ENCODE measurements around the gene NEU2. TPM values are rescaled to one million over a fixed set of nuclear protein-coding genes. Genes with fewer than 3 reads are reported as not detected.

Gene NEU2
- total and polyA plus RNA-seq, 4 donors: not detected

DNA sequence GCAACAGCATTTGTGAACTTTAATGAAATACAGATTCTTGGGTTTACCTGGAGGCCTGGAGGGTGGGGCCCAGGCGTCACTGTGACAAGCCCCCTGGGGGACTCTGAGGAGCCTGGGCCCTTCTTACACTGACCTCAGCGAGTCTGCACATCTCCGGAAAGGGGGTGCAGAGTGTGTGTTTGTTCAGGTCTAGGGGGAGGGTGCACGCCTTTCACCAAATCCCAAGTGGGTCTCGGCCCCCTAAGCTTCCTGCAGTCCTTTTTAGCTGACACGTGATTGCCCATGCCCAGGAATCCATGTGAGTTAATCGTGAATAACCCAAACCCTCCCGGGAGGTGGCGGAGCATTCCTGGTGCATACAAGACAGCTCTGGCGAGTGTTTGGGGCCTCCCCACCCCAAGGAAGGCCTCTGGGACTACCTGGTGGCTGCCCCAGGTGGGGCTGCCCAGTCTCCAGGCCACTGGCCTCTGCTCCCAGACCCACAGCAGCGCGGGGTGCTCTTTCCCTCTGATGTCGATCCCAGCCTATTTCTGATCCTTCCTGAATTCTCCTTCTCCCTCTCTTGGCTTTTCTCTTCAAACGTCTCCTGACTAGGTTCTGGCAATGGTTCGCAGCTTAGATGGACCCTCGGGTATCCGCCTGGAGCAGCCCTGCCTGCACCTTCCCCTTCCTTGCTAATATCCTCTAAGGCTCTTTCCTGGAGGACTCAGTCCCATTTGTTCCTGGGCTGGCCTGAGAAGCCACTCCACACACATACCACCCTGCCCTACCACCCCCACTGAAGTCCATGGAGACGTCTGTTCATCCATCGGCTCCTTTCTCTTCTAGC, 29.4 kb upstream of the NEU2 start:
- Histone ChIP-seq H3K36me3 (ENCODE audit: control insufficient read depth in 4 of 4, insufficient read depth in 3 of 4, low read depth in 1 of 4, low read length in 3 of 4) (peaks cover 0 to 2% (median 0%) of the 10 kb centered on the region in 4 donors), H3K27ac (ENCODE audit: low read depth in 1 of 2, low read length in 2 of 2) (no peak overlapping the region), H3K9ac (ENCODE audit: low read depth in 1 of 2, low read length in 2 of 2) (no peak overlapping the region), H3K27me3 (ENCODE audit: control insufficient read depth in 4 of 4, insufficient read depth in 4 of 4, low read length in 3 of 4) (no peaks in the 10 kb centered on the region), H3K9me3 (ENCODE audit: control insufficient read depth in 4 of 4, low read length in 3 of 4) (no peaks in the 10 kb centered on the region), H3K4me3 (ENCODE audit: low read depth in 1 of 3, low read length in 3 of 3) (no peak overlapping the region), H3K4me1 (ENCODE audit: control insufficient read depth in 4 of 4, insufficient read depth in 4 of 4, low read length in 3 of 4) (peaks cover 0 to 3% (median 0%) of the 10 kb centered on the region in 4 donors)
- TF ChIP-seq RAD21 (IDR thresholded peaks at IDR 0.05): no peak
- DNase-seq (ENCODE audit: low spot score): peak; percentile 29
- 93% methylated on average over 19 of the region's 19 CpGs for WGBS

- H3K9ac ChIP-seq (ENCODE audit: low read depth in 1 of 2, low read length in 2 of 2): no peak overlapping the region
- peaks cover 0 to 7% (median 0%) of the 10 kb centered on the region in 4 donors for H3K4me1 ChIP-seq (ENCODE audit: control insufficient read depth in 4 of 4, insufficient read depth in 4 of 4, low read length in 3 of 4)
- 91% methylated on average over 9 of the region's 9 CpGs for WGBS
- H3K4me3 ChIP-seq (ENCODE audit: low read depth in 1 of 3, low read length in 3 of 3): no peak overlapping the region
- no peaks in the 10 kb centered on the region for H3K9me3 ChIP-seq (ENCODE audit: control insufficient read depth in 4 of 4, low read length in 3 of 4)
- TF ChIP-seq GABPA (IDR thresholded peaks at IDR 0.05 in 1 of 2, conservative IDR thresholded peaks at IDR 0.05 in 1 of 2) (no peak), EGR1 (IDR thresholded peaks at IDR 0.05; ENCODE audit: low read depth in 2 of 2) (no peak)
- no peak for DNase-seq (ENCODE audit: low spot score)
- H3K27ac ChIP-seq (ENCODE audit: low read depth in 1 of 2, low read length in 2 of 2): no peak overlapping the region
- no peaks in the 10 kb centered on the region for H3K27me3 ChIP-seq (ENCODE audit: control insufficient read depth in 4 of 4, insufficient read depth in 4 of 4, low read length in 3 of 4)
- H3K36me3 ChIP-seq (ENCODE audit: control insufficient read depth in 4 of 4, insufficient read depth in 3 of 4, low read depth in 1 of 4, low read length in 3 of 4): peaks cover 0 to 2% (median 0%) of the 10 kb centered on the region in 4 donors
Observed at GRCh38 chr2:233003658-233004555, 28.6 kb upstream of the NEU2 start.

GRCh38 chr2:233005096-233005495, 27.4 kb upstream of the NEU2 start:
- 95% methylated on average over 6 of the region's 6 CpGs for WGBS
- no peak for DNase-seq (ENCODE audit: low spot score)

More at GRCh38 chr2:233005096-233005495, 27.4 kb upstream of the NEU2 start:
- no peaks in the 10 kb centered on the region for H3K27me3 ChIP-seq (ENCODE audit: control insufficient read depth in 4 of 4, insufficient read depth in 4 of 4, low read length in 3 of 4)
- peaks cover 0 to 7% (median 2%) of the 10 kb centered on the region in 4 donors for H3K4me1 ChIP-seq (ENCODE audit: control insufficient read depth in 4 of 4, insufficient read depth in 4 of 4, low read length in 3 of 4)
- H3K27ac ChIP-seq (ENCODE audit: low read depth in 1 of 2, low read length in 2 of 2): no peak overlapping the region
- no peak overlapping the region for H3K9ac ChIP-seq (ENCODE audit: low read depth in 1 of 2, low read length in 2 of 2)
- H3K4me3 ChIP-seq (ENCODE audit: low read depth in 1 of 3, low read length in 3 of 3): no peak overlapping the region
- TF ChIP-seq EGR1 (IDR thresholded peaks at IDR 0.05; ENCODE audit: low read depth in 2 of 2): no peak
- no peak for TF ChIP-seq JUND (IDR thresholded peaks at IDR 0.05)
- no peak for TF ChIP-seq HNF4G (IDR thresholded peaks at IDR 0.05)
- TF ChIP-seq ZBTB33 (IDR thresholded peaks at IDR 0.05): no peak
- TF ChIP-seq NR2F2 (IDR thresholded peaks at IDR 0.05): no peak
- TF ChIP-seq RAD21 (IDR thresholded peaks at IDR 0.05): no peak
- TF ChIP-seq, protein P1, sequence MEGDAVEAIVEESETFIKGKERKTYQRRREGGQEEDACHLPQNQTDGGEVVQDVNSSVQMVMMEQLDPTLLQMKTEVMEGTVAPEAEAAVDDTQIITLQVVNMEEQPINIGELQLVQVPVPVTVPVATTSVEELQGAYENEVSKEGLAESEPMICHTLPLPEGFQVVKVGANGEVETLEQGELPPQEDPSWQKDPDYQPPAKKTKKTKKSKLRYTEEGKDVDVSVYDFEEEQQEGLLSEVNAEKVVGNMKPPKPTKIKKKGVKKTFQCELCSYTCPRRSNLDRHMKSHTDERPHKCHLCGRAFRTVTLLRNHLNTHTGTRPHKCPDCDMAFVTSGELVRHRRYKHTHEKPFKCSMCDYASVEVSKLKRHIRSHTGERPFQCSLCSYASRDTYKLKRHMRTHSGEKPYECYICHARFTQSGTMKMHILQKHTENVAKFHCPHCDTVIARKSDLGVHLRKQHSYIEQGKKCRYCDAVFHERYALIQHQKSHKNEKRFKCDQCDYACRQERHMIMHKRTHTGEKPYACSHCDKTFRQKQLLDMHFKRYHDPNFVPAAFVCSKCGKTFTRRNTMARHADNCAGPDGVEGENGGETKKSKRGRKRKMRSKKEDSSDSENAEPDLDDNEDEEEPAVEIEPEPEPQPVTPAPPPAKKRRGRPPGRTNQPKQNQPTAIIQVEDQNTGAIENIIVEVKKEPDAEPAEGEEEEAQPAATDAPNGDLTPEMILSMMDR (IDR thresholded peaks at IDR 0.05; ENCODE audit: low read depth, low read length, missing input control): no peak
- TF ChIP-seq HNF4A (conservative IDR thresholded peaks at IDR 0.05): no peak
- TF ChIP-seq FOXA2 (IDR thresholded peaks at IDR 0.05): no peak
- no peak for TF ChIP-seq ATF3 (IDR thresholded peaks at IDR 0.05)
- TF ChIP-seq RXRA (IDR thresholded peaks at IDR 0.05): no peak
- no peak for TF ChIP-seq YY1 (IDR thresholded peaks at IDR 0.05)
- no peak for TF ChIP-seq REST (IDR thresholded peaks at IDR 0.05)
- TF ChIP-seq GABPA (IDR thresholded peaks at IDR 0.05 in 1 of 2, conservative IDR thresholded peaks at IDR 0.05 in 1 of 2): no peak
- TF ChIP-seq SP1 (IDR thresholded peaks at IDR 0.05): no peak
- TF ChIP-seq TAF1 (conservative IDR thresholded peaks at IDR 0.05): no peak
- TF ChIP-seq FOXA1 (IDR thresholded peaks at IDR 0.05): no peak
- H3K9me3 ChIP-seq (ENCODE audit: control insufficient read depth in 4 of 4, low read length in 3 of 4): no peaks in the 10 kb centered on the region
- H3K36me3 ChIP-seq (ENCODE audit: control insufficient read depth in 4 of 4, insufficient read depth in 3 of 4, low read depth in 1 of 4, low read length in 3 of 4): peaks cover 0 to 2% (median 0%) of the 10 kb centered on the region in 4 donors
